ENCODE results near the gene STAT5B. TPM values are rescaled to one million over a fixed set of nuclear protein-coding genes. Genes with fewer than 3 reads are reported as not detected.

The STAT5B gene
- total RNA-seq, 1 donor from 2014 or later, result 80.6 TPM

GRCh38 chr17:42180411-42180921 lies 95.7 kb downstream of the STAT5B start:
- TF ChIP-seq CTCF (IDR thresholded peaks at IDR 0.05), result no peak
- H3K36me3 ChIP-seq, result no peaks in the 10 kb centered on the region
- no peak for DNase-seq (ENCODE audit: low spot score in 2 of 2)
- H3K9me3 ChIP-seq, result no peaks in the 10 kb centered on the region
- peak overlapping the region; percentile 36 to 47 for H3K4me3 ChIP-seq
- H3K27ac ChIP-seq, result no peak overlapping the region
- peaks cover 11% of the 10 kb centered on the region for H3K27me3 ChIP-seq
- peaks cover 5 to 12% of the 10 kb centered on the region in 2 donors for H3K4me1 ChIP-seq
- intact Hi-C loops (cut with DNase I), result no loop called here

DNA sequence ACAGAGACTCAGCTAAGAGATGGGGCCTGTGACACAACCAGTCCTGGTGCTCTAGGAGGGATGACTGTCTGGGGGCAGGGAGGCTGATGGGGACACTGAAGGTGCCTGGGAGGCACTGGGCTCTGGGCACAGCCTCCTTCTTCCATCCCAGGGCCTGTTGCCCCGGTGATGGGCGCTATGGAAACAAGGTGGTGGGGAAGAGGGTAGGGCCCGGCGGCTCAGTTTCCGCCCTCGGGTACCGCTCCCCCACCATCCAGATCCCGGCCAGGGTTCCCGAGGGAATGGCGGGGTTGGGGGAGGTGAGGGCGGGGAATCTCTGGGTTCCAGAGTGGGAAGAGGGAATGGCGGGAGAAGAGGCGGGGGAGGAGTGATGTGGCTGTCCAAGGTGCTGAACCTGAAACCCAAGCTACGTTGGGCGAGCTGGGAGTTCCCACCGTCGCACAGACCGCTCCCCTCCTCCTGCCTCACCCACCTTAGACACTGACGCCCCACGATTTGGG lies 96.2 kb downstream of the STAT5B start:
- no peak for TF ChIP-seq CTCF (IDR thresholded peaks at IDR 0.05)
- intact Hi-C loops (cut with DNase I), result no loop called here
- Histone ChIP-seq H3K9me3 (no peaks in the 10 kb centered on the region), H3K27me3 (peaks cover 11% of the 10 kb centered on the region), H3K27ac (no peak overlapping the region), H3K36me3 (no peaks in the 10 kb centered on the region), H3K4me3 (no peak overlapping the region), H3K4me1 (peaks cover 5 to 12% of the 10 kb centered on the region in 2 donors)
- no peak for DNase-seq (ENCODE audit: low spot score in 2 of 2)

- H3K36me3 ChIP-seq, result no peaks in the 10 kb centered on the region
- no peak for DNase-seq (ENCODE audit: low spot score in 2 of 2)
- H3K27ac ChIP-seq, result no peak overlapping the region
- no peak overlapping the region for H3K4me3 ChIP-seq
- no peak for TF ChIP-seq CTCF (IDR thresholded peaks at IDR 0.05)
- intact Hi-C loops (cut with DNase I), result no loop called here
- H3K4me1 ChIP-seq, result peaks cover under 1 to 8% of the 10 kb centered on the region in 2 donors
- peaks cover 11% of the 10 kb centered on the region for H3K27me3 ChIP-seq
- no peaks in the 10 kb centered on the region for H3K9me3 ChIP-seq
These were observed 96.9 kb downstream of the STAT5B start for GRCh38 chr17:42179335-42179734.

- peaks cover 0 to 7% of the 10 kb centered on the region in 2 donors for H3K4me1 ChIP-seq
- no peak for DNase-seq (ENCODE audit: low spot score in 2 of 2)
- H3K27ac ChIP-seq, result no peak overlapping the region
These were observed 97.4 kb downstream of the STAT5B start for GRCh38 chr17:42178817-42179216.

GRCh38 chr17:42177684-42178083 lies 98.5 kb downstream of the STAT5B start:
- Histone ChIP-seq H3K27me3 (peaks cover 11% of the 10 kb centered on the region), H3K27ac (no peak overlapping the region), H3K36me3 (no peaks in the 10 kb centered on the region), H3K4me1 (peaks cover 0 to 7% of the 10 kb centered on the region in 2 donors), H3K9me3 (no peaks in the 10 kb centered on the region), H3K4me3 (no peak overlapping the region)
- no peak for TF ChIP-seq CTCF (IDR thresholded peaks at IDR 0.05)
- intact Hi-C loops (cut with DNase I), result no loop called here
- no peak for DNase-seq (ENCODE audit: low spot score in 2 of 2)

More at GRCh38 chr17:42178817-42179216, 97.4 kb downstream of the STAT5B start:
- Histone ChIP-seq H3K4me3 (no peak overlapping the region), H3K9me3 (no peaks in the 10 kb centered on the region), H3K36me3 (no peaks in the 10 kb centered on the region), H3K27me3 (peaks cover 11% of the 10 kb centered on the region)
- intact Hi-C loops (cut with DNase I), result no loop called here
- TF ChIP-seq CTCF (IDR thresholded peaks at IDR 0.05), result no peak

All from ascending aorta (tissue), 2 donors.